Spleen (tissue), 7 donors: ENCODE measurements around the gene UTP11.

Source experiments
- CTCF ChIP-seq, 11 experiments: fragments of 200-600 bp in 7 of 11; fragments of 450-650 bp in 4 of 11; sonication (generic) in 4 of 11; IDR thresholded peaks in 8 of 11; conservative IDR thresholded peaks in 3 of 11; 1 replicate in 7 of 11; 2 replicates in 4 of 11; pipeline versions ENCODE4 v1.4.0 to v1.8.0; 2016 to 2021; ENCODE audit warnings: antibody characterized with exemption in 11 of 11, inconsistent platforms in 4 of 11, mild to moderate bottlenecking in 1 of 11
- POLR2A ChIP-seq, 3 donors: fragments of 450-650 bp; IDR thresholded peaks; one replicate each; pipeline ENCODE4 v1.5.1; 2017; ENCODE audit warnings: antibody characterized with exemption in 3 of 3, mild to moderate bottlenecking in 1 of 3
- donor health status: DM: no; HTN: no; CAD: no; lungs with moderate emphysema.
- donor health status: DM: no; HTN: no; CAD: no.
- donor health status: DM: no; HTN: no; CAD: no.

- no peak for TF ChIP-seq POLR2A (IDR thresholded peaks at IDR 0.05)
- no peak for TF ChIP-seq CTCF (IDR thresholded peaks at IDR 0.05 in 8 of 11, conservative IDR thresholded peaks at IDR 0.05 in 3 of 11)
These were observed 18.3 kb downstream of the UTP11 start for GRCh38 chr1:38030596-38031512.
